Tibial nerve (tissue), 4 donors: ENCODE measurements around the gene DCLK2.

Source experiments
- EP300 ChIP-seq, 2 donors: sonication (generic); formaldehyde crosslinking; IDR thresholded peaks; one replicate each; pipeline ENCODE4 v1.6.1; 2017; ENCODE audit warnings: antibody characterized with exemption in 2 of 2, mild to moderate bottlenecking in 1 of 2
- POLR2A ChIP-seq, 2 donors: fragments of 450-650 bp; IDR thresholded peaks; one replicate each; pipeline ENCODE4 v1.6.1; 2017; ENCODE audit warnings: antibody characterized with exemption in 2 of 2, mild to moderate bottlenecking in 2 of 2, moderate library complexity in 2 of 2
- TF ChIP-seq, protein P1 (sequence below), 5 experiments: fragments of 200-600 bp in 3 of 5; fragments of 450-650 bp in 2 of 5; sonication (generic) in 3 of 5; IDR thresholded peaks; one replicate each; pipeline ENCODE4 v1.5.1; 2016 to 2019; ENCODE audit warnings: antibody characterized with exemption in 5 of 5, mild to moderate bottlenecking in 3 of 5, moderate library complexity in 2 of 5

DNA sequence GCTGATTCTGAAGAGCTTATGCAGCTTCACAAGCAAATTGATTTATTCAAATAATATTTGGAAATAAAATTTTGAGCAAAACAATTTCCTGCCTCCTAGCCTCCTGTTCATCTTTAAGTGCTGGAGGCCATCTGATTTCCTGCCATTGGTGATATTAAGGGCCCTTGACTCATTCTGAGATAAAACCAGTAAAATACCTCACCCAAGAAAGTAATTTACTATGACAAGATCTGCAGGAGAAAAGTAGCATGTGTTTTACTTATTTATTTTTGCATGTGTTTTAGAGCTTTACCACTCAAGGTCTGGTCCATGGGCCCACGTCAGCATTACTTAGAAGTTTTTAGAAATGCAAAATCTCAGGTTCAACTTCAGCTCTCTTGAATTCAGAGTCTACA, 67.7 kb downstream of the DCLK2 start:
- no peak for TF ChIP-seq POLR2A (IDR thresholded peaks at IDR 0.05)
- TF ChIP-seq, protein P1, sequence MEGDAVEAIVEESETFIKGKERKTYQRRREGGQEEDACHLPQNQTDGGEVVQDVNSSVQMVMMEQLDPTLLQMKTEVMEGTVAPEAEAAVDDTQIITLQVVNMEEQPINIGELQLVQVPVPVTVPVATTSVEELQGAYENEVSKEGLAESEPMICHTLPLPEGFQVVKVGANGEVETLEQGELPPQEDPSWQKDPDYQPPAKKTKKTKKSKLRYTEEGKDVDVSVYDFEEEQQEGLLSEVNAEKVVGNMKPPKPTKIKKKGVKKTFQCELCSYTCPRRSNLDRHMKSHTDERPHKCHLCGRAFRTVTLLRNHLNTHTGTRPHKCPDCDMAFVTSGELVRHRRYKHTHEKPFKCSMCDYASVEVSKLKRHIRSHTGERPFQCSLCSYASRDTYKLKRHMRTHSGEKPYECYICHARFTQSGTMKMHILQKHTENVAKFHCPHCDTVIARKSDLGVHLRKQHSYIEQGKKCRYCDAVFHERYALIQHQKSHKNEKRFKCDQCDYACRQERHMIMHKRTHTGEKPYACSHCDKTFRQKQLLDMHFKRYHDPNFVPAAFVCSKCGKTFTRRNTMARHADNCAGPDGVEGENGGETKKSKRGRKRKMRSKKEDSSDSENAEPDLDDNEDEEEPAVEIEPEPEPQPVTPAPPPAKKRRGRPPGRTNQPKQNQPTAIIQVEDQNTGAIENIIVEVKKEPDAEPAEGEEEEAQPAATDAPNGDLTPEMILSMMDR (IDR thresholded peaks at IDR 0.05), result no peak
- TF ChIP-seq EP300 (IDR thresholded peaks at IDR 0.05), result no peak
